ENCODE data around the gene SLC25A17.
"Not testable (repeated sequence)": the region's sequence is repeated elsewhere in the genome, so short reads cannot be mapped to it uniquely, and the experiment has no call there.

SLC25A17 gene

GRCh38 chr22:40818192-40818746 lies 877 bp downstream of the SLC25A17 start:
- DNase-seq: no peak

GRCh38 chr22:40817737-40818136 lies 1.4 kb downstream of the SLC25A17 start:
- DNase-seq: peak; percentile 16

GRCh38 chr22:40813912-40814315 lies 5.2 kb downstream of the SLC25A17 start:
- no peak for DNase-seq

GRCh38 chr22:40808018-40808841 lies 10.9 kb downstream of the SLC25A17 start:
- no peak for DNase-seq

- DNase-seq: no peak
Measured at GRCh38 chr22:40806711-40807110, 12.4 kb downstream of the SLC25A17 start.

- DNase-seq: no peak
Measured at GRCh38 chr22:40805699-40806203, 13.4 kb downstream of the SLC25A17 start.

- DNase-seq: no peak
Measured at GRCh38 chr22:40805239-40805638, 13.9 kb downstream of the SLC25A17 start.

GRCh38 chr22:40803321-40803720 lies 15.8 kb downstream of the SLC25A17 start:
- no peak for DNase-seq

- no peak for DNase-seq
Measured at GRCh38 chr22:40799008-40799407, 20.1 kb downstream of the SLC25A17 start.

GRCh38 chr22:40797427-40797826 lies 21.7 kb downstream of the SLC25A17 start:
- no peak for DNase-seq

GRCh38 chr22:40792451-40792850 lies 26.7 kb downstream of the SLC25A17 start:
- no peak for DNase-seq

GRCh38 chr22:40791241-40791640 lies 27.9 kb downstream of the SLC25A17 start:
- no peak for DNase-seq

- DNase-seq: no peak
Measured at GRCh38 chr22:40789131-40789530, 30.0 kb downstream of the SLC25A17 start.

GRCh38 chr22:40782521-40782920 lies 36.6 kb downstream of the SLC25A17 start:
- DNase-seq: no peak

GRCh38 chr22:40781749-40782148 lies 37.4 kb downstream of the SLC25A17 start:
- DNase-seq: not testable (repeated sequence)

- DNase-seq: no peak
Measured at GRCh38 chr22:40769761-40770160, 49.4 kb downstream of the SLC25A17 start.

- no peak for DNase-seq
Measured at GRCh38 chr22:40768206-40768605, 50.9 kb downstream of the SLC25A17 start.

- DNase-seq: no peak
Measured at GRCh38 chr22:40766956-40767355, 52.2 kb downstream of the SLC25A17 start.

GRCh38 chr22:40764763-40765441 lies 54.2 kb downstream of the SLC25A17 start:
- peak; percentile 78 for DNase-seq

- no peak for DNase-seq
Measured at GRCh38 chr22:40759294-40759840, 59.8 kb downstream of the SLC25A17 start.

GRCh38 chr22:40758851-40759250 lies 60.3 kb downstream of the SLC25A17 start:
- DNase-seq: not testable (repeated sequence)

- no peak for DNase-seq
Measured at GRCh38 chr22:40758390-40758789, 60.8 kb downstream of the SLC25A17 start.

- DNase-seq: no peak
Measured at GRCh38 chr22:40757071-40757470, 62.1 kb downstream of the SLC25A17 start.
